OCI-LY7 (cell line): ENCODE results near the gene MGST2. TPM values are rescaled to one million over a fixed set of nuclear protein-coding genes. Genes with fewer than 3 reads are reported as not detected.

Experiments
- BruUV-seq: library from RNA; stranded (reverse); fragments of 400-500 nt; replicated peaks from 2 replicates; lab custom pipeline; 2021; lab: Mats Ljungman, UMichigan
- CTCF ChIA-PET: fragments of 300-600 bp; sonication (Branson Sonifier 250); formaldehyde crosslinking; loops from one replicate; lab custom pipeline; 2022; ENCODE audit warnings: antibody characterized with exemption; ENCODE audit not compliant: unreplicated experiment; lab: Charles Lee
- POLR2A ChIA-PET: fragments of 300-600 bp; sonication (Branson Sonifier 250); formaldehyde crosslinking; loops from one replicate; lab custom pipeline; 2022; ENCODE audit warnings: antibody characterized with exemption; lab: Charles Lee
- DNase-seq: peaks from one replicate; pipeline ENCODE4 v3.0.0-alpha.2; 2015; ENCODE audit warnings: low spot score
- H2AFZ ChIP-seq: fragments of 200-600 bp; sonication (generic), shearing (Covaris generic); 2 replicates; pipeline ENCODE4 v1.6.1; 2014; ENCODE audit warnings: mild to moderate bottlenecking, antibody characterized with exemption, low read length, moderate library complexity
- H3K27ac ChIP-seq: fragments of 200-600 bp; sonication (generic); 2 replicates; pipeline ENCODE4 v1.5.1; 2014; ENCODE audit warnings: mixed run types, low read depth, mild to moderate bottlenecking, moderate library complexity, low read length, inconsistent platforms; ENCODE audit not compliant: poor library complexity, severe bottlenecking
- H3K36me3 ChIP-seq: fragments of 200-600 bp; sonication (generic); 2 replicates; pipeline ENCODE4 v1.6.1; 2014; ENCODE audit warnings: mild to moderate bottlenecking, antibody characterized with exemption, low read length, moderate library complexity, mixed read lengths; ENCODE audit not compliant: insufficient read depth
- H3K4me1 ChIP-seq: fragments of 200-600 bp; sonication (generic); 2 replicates; pipeline ENCODE4 v1.5.1; 2014; ENCODE audit warnings: mild to moderate bottlenecking, low read length; ENCODE audit not compliant: insufficient read depth, poor library complexity, severe bottlenecking
- H3K4me2 ChIP-seq: fragments of 200-600 bp; sonication (generic); 2 replicates; pipeline ENCODE4 v1.6.1; 2014; ENCODE audit warnings: mild to moderate bottlenecking, low read length
- H3K4me3 ChIP-seq: fragments of 200-600 bp; sonication (generic); 2 replicates; pipeline ENCODE4 v1.5.1; 2014; ENCODE audit warnings: mild to moderate bottlenecking, low read depth, low read length; ENCODE audit not compliant: poor library complexity, severe bottlenecking
- H3K79me2 ChIP-seq: fragments of 200-600 bp; sonication (generic); 2 replicates; pipeline ENCODE4 v1.6.1; 2016; ENCODE audit warnings: low read depth, mild to moderate bottlenecking, low read length, moderate library complexity, mixed read lengths; ENCODE audit not compliant: insufficient read depth
- H3K9me2 ChIP-seq: fragments of 200-600 bp; sonication (generic); 2 replicates; pipeline ENCODE4 v1.6.1; 2016; ENCODE audit warnings: mild to moderate bottlenecking, low read length, mixed read lengths; ENCODE audit not compliant: insufficient read depth
- H3K9me3 ChIP-seq: fragments of 200-600 bp; sonication (generic); 2 replicates; pipeline ENCODE4 v1.6.1; 2014; ENCODE audit warnings: mild to moderate bottlenecking, mixed run types, low read length, mixed read lengths
- H4K20me1 ChIP-seq: fragments of 200-600 bp; sonication (generic); 2 replicates; pipeline ENCODE4 v1.6.1; 2014; ENCODE audit warnings: mild to moderate bottlenecking, antibody characterized with exemption, low read length, moderate library complexity, mixed read lengths; ENCODE audit not compliant: insufficient read depth
- CTCF ChIP-seq: fragments of 200-600 bp; sonication (generic); conservative IDR thresholded peaks from 2 replicates; pipeline ENCODE4 v1.5.1; 2014; ENCODE audit warnings: mild to moderate bottlenecking, antibody characterized with exemption, low read length, moderate library complexity, mixed read lengths
- EZH2phosphoT487 ChIP-seq: fragments of 200-600 bp; sonication (generic); IDR thresholded peaks from 2 replicates; pipeline ENCODE4 v1.6.1; 2018; ENCODE audit warnings: low read depth, borderline replicate concordance, mild to moderate bottlenecking, mixed run types, antibody characterized with exemption, low read length, moderate library complexity, mixed read lengths
- intact Hi-C: fragments of 100-400 bp; cut with micrococcal nuclease; formaldehyde crosslinking; loops from one replicate; pipeline ENCODE4 v1.10.0; 2022; ENCODE audit not compliant: unreplicated experiment
- total RNA-seq, 2 experiments: library from RNA; depleted of rRNA in 1 of 2; stranded (reverse); fragments of >200 nt in 1 of 2; shearing (Covaris generic) in 1 of 2; gene quantifications; 2 replicates each; pipeline ENCODE4 v1.2.3, GENCODE V29; 2014 to 2022

The MGST2 gene
- total RNA-seq, 2 experiments from 2014 or later = 4.7 to 11.7 TPM

DNA sequence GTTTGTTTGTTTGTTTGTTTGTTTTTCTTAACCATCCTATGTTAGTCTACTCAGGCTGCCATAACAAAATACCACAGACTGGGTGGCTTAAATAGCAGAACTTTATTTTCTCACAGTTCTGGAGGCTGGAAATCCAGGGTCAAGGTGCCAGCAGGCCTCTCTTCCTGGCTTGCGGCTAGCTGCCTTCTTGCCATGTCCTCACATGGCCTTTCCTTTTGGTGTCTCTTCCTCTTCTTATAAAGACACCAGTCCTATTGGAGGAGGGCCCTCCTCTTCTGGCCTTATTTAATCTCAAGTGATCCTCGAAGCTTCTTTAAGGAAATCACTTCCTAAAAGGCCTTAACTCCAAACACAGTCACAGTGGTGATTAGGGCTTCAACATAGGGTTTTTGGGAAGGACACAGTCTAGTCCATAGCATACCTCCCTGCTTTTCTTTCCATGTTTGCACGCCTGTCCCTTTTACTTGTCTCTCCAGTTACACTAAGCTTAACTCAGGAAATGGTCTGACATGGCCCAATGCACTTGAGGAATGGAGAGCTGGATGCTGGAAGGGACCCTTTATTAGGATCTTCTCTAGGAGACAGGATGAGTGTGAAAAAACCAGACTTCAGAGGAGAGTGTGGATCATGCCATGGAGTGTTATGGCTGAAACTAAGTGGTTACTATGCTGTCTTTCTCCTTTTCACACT lies 36.0 kb upstream of the MGST2 start:
- H3K4me2 ChIP-seq = no peak overlapping the region
- no peaks in the 10 kb centered on the region for H3K9me2 ChIP-seq
- BruUV-seq = no TSS peak
- no peaks in the 10 kb centered on the region for H4K20me1 ChIP-seq
- no peaks in the 10 kb centered on the region for H3K36me3 ChIP-seq
- no peak overlapping the region for H3K27ac ChIP-seq
- no peak overlapping the region for H3K4me3 ChIP-seq
- ChIA-PET POLR2A (interaction anchor here (0.6 kb wide), 2 partner anchors 21 to 23 kb away, joined by 3 read pairs; no protein-coding TSS in a partner anchor), CTCF (no interaction called here)
- H3K9me3 ChIP-seq = no peaks in the 10 kb centered on the region
- no peaks in the 10 kb centered on the region for H3K4me1 ChIP-seq
- no peak for DNase-seq
- no peak overlapping the region for H2AFZ ChIP-seq
- intact Hi-C loops = no loop called here
- no peaks in the 10 kb centered on the region for H3K79me2 ChIP-seq
- TF ChIP-seq EZH2phosphoT487 = no peak
- TF ChIP-seq CTCF = no peak

GRCh38 chr4:139630126-139630495 lies 35.5 kb upstream of the MGST2 start:
- H3K4me2 ChIP-seq = no peak overlapping the region
- no peak overlapping the region for H3K4me3 ChIP-seq
- intact Hi-C loops = no loop called here
- TF ChIP-seq CTCF (no peak), EZH2phosphoT487 (no peak)
- no peaks in the 10 kb centered on the region for H3K4me1 ChIP-seq
- H3K27ac ChIP-seq = no peak overlapping the region
- no peaks in the 10 kb centered on the region for H4K20me1 ChIP-seq
- POLR2A ChIA-PET = no interaction called here
- no peak overlapping the region for H2AFZ ChIP-seq
- no peaks in the 10 kb centered on the region for H3K79me2 ChIP-seq
- no peaks in the 10 kb centered on the region for H3K9me3 ChIP-seq
- H3K9me2 ChIP-seq = no peaks in the 10 kb centered on the region
- DNase-seq = no peak
- BruUV-seq = no TSS peak
- CTCF ChIA-PET = no interaction called here
- no peaks in the 10 kb centered on the region for H3K36me3 ChIP-seq

DNA sequence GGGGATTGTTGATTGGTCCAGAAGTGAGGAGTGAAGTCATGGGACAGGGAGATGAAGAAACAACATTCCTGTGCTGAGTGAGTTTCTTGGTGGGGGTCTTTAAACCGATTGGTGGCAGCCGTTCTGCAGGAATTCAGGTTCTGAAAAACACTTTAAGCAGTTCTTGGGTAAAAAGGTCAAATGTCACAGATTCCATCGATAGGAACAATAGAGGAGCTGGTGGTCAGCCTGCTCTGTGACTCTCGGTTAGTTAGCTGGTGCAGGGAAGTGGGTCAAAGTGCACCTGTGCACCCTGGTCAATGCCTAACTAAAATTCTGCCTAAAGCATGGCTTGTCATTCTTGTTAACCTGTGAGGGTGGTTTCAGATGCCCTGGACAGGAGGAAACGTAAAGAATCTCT lies 34.6 kb upstream of the MGST2 start:
- Histone ChIP-seq H3K79me2 (no peaks in the 10 kb centered on the region), H3K4me1 (no peaks in the 10 kb centered on the region), H4K20me1 (no peaks in the 10 kb centered on the region), H3K4me2 (no peak overlapping the region), H3K9me3 (no peaks in the 10 kb centered on the region), H3K36me3 (no peaks in the 10 kb centered on the region), H3K9me2 (no peaks in the 10 kb centered on the region), H3K27ac (no peak overlapping the region), H3K4me3 (no peak overlapping the region), H2AFZ (no peak overlapping the region)
- TF ChIP-seq CTCF = no peak
- TF ChIP-seq EZH2phosphoT487 = no peak
- intact Hi-C loops = no loop called here
- no peak for DNase-seq
- ChIA-PET POLR2A (interaction anchor here (0.6 kb wide), 1 partner anchor 128 kb away, joined by 3 read pairs; no protein-coding TSS in a partner anchor), CTCF (no interaction called here)
- BruUV-seq = no TSS peak
